GM19395 (cell line): Measurements from ENCODE around the gene SLC35C1.

Experiments
- ATAC-seq: cut with Tn5 transposase; IDR thresholded peaks from one replicate; pipeline ENCODE4 v1.9.1; 2021; ENCODE audit warnings: mild to moderate bottlenecking, moderate library complexity; ENCODE audit not compliant: unreplicated experiment

SLC35C1 gene

DNA sequence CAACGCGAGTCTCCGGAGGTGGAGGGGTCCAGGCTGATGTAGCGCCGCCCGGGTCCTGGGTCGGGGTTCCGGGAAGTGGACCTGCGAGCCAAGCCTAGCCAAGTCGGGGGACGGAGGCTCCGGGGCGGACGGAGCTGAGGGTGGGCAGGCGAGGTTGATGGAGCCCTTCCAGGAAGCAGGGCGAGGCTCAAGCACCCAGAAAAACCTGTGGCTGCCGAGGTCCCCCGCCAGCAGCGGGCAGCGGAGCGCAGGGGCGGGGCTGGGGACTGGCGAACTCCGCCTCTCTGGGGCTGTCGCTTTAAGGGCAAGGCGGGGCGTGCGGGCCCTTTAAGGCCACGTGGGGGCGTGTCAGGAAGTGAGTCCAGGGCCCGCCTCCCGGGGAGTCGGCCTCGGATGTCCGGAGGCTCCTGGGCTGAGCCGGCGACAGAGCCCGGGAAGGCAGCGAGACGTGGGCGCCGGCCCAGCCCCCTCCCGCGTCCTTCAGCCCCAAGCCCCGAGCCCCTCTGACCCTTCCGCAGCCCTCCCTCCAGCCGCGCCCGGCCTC lies at the start of gene SLC35C1:
TSS of gene SLC35C1 (plus strand) at position 389 of the 544 bp plus-strand sequence. CDS start 653 bp downstream, outside the sequence.
- ATAC-seq: peak; percentile 96

DNA sequence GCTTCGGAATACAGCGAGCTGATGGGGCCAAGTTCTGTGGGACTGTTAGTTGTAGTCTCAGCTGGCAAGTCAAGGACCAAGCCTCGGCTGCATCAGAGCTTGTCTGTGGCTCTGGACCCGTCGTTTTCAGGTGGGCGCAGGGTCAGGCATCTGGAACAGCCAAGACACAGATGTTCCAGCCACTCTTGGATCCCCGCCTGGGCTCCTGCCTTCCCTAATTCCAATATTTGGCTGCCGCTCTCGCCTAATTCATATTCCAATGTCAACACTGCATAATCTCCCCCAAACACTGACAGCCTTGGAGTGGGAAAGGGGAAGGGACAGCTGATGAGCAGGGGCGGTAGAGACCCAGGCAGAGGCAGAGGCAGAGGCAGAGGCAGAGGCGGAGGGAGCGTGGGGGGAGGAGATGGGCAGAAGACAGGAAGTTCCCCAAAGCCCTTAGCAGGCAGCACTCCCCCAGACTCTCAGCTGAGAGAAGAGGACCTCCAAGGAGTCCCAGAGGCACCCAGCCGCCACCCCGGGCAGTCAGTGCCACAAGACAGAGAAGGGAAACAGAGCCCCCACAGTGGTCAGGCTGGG lies 49.6 kb upstream of the SLC35C1 start:
- no peak for ATAC-seq

DNA sequence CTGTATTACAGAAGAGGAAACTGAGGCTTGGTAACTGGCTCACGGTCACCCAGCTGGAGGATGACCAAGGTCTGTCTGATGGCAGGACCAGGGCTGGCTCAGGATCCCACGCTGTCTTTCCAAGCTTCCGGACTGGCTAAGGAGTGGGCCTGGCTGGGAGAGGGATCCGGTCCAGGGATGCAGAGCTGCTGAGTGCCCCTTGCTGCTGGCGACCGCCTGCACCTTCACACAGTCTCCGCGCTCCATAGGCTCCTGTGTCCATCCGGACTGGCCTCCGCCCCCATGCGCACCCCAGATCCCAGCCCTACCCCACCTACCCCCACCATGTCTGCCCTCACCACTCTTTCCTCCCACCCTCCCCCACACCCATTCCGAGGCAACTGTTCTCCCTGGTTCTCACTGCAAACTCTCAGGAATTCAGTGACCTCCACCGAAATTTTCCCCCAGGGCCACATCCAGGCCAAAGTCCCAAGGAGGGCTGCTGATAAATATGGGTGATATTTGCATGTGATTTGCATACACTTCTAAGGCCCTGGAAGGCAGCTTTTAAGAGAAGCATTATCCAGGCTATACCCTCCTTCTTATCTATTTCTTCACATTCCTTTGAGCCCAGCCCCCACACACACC lies 48.5 kb upstream of the SLC35C1 start:
- no peak for ATAC-seq

DNA sequence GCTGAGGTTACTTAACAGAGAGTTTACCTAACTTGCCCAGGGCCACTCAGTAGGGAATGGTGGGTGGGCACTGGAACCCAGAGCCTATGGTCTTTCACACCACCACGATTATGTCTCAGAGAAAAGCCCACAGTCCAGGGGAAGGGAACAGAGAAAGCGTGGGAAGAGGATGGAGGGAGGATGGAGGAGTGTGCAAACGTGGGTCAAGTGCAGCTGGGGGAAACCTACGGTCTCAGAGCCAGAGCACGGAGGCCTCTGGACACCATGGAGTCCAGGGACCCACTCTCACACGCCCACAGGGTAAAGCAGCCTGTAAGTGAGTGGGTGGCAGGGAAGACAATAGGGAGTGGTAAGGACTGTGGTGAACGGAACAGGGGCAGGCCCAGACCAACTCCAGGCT lies 47.3 kb upstream of the SLC35C1 start:
- no peak for ATAC-seq

DNA sequence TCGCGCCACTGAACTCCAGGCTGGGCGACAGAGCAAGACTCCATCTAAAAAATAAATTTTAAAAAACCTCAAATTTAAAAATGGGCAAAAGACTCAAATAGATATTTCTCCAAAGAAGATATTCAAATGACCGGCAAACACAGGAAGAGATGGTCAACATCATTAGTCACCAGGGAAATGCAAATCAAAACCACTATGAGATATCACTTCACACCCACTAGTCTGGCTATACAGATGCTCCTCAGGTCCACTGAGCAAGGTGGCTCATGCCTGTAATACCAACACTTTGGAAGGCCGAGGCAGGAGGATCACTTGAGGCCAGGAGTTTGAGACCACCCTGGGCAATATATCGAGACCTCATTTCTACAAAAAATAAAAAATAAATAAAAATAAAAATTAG lies 43.3 kb upstream of the SLC35C1 start:
- no peak for ATAC-seq

DNA sequence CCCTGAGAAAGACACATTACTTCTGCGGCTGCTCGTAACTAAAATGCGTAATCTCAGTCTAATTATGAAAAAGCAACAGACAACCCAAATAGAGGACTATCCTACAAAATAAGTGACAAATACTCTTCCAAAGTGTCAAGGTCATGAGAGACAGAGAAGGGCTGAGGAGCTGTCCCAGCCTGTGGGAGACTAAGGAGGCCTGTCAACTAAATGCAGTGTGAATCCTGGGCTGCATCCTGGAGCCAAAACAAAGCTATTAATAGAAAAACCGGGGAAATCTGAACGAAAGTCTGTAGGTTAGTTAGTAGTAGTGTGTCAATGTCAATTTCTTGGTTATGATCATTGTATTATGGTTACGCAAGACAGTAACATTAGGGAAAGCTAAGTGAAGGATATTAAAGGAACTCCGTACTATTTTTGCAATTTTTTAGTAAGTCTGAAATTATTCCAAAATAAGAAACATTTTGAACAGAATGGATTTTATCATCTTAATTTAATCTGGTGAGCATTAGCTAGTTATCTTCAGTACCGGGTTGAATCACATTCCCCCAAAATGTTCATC lies 39.8 kb upstream of the SLC35C1 start:
- no peak for ATAC-seq

DNA sequence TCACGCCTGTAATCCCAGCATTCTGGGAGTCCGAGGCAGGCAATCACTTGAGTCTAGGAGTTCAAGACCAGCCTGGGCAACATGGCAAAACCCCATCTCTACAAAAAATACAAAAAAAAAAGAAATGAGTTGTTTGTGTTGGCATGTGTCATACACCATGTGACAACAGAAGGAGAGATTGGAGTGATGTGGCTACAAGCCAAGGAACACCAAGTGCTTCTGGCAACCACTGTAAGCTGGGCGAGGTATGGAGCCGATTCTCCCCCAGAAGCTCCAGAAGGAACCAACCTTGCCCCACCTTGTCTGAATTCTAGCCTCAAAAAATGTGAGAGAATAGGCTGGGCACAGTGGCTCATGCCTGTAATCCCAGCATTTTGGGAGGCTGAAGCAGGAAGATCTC lies 39.1 kb upstream of the SLC35C1 start:
- ATAC-seq: no peak

DNA sequence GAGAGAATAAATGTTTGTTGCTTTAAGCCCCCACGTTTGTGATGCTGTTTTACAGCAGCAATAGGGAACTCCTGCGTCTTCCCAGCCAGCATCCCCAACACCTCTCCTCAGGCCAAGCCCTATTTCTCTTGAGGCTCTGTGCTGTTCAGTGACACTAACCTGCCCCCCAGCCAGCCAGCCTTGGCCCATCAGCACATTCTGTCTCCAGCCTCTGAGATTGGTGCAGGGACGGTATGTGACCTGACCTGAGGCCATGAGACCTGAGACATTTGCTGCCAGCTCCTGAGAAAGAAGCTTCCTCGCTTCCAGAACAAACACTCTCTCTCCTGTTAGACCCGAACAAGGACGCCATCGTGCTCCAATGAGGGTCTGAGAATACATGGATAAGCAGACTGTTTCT lies 38.5 kb upstream of the SLC35C1 start:
- no peak for ATAC-seq

DNA sequence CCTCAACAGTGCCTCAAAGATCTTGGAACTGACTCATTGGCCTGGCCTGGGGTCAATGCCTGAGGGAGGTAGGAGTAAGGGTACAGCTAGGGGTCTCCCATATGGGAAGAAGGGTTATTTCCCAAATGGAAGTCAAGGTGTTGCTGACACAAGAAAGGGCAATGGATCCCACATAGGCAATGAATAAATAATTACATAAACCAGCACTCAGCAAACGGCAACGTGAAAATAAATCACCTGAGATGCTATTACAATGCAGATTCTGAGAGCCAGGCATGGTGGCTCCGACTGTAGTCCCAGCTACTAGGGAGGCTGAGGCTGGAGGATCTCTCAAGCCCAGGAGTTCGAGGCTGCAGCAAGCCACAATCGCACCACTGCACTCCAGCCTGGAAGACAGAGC lies 36.5 kb upstream of the SLC35C1 start:
- ATAC-seq: no peak

DNA sequence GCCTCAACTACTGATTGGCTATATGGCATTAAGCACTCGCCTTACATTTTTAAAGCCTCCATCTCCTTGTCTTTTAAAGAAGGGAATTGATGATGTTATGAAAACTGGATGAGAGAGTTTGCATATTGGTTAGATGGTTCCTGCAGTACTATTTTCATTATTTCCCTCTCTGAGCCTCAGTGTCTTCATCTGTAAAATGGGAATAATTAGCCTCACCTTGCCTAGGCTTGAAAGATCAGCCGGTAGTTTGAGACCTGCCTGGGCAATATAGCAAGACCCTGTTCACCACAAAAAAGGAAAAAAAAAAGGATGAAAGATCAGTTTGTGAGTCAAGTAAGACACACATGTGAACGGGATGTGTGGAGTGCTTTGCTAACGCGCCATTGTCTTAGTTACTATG lies 35.0 kb upstream of the SLC35C1 start:
- no peak for ATAC-seq

DNA sequence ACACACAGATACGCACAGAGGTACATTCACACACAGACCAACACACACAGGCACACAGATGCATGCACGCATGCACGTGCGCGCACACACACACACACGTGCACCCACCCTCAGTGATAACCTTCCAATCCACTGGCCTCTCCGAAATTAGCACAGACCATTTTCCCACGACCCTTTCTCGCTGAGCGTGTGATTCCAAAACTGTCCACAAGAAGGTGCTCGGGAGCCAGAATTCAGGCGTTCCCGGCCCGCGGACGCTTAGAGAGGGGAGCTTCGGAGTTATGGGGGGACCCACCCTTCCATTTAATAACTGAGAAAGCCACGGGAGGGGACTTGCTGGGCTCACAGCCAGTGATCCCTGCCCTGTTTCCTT lies 33.8 kb upstream of the SLC35C1 start:
- ATAC-seq: peak; percentile 47

DNA sequence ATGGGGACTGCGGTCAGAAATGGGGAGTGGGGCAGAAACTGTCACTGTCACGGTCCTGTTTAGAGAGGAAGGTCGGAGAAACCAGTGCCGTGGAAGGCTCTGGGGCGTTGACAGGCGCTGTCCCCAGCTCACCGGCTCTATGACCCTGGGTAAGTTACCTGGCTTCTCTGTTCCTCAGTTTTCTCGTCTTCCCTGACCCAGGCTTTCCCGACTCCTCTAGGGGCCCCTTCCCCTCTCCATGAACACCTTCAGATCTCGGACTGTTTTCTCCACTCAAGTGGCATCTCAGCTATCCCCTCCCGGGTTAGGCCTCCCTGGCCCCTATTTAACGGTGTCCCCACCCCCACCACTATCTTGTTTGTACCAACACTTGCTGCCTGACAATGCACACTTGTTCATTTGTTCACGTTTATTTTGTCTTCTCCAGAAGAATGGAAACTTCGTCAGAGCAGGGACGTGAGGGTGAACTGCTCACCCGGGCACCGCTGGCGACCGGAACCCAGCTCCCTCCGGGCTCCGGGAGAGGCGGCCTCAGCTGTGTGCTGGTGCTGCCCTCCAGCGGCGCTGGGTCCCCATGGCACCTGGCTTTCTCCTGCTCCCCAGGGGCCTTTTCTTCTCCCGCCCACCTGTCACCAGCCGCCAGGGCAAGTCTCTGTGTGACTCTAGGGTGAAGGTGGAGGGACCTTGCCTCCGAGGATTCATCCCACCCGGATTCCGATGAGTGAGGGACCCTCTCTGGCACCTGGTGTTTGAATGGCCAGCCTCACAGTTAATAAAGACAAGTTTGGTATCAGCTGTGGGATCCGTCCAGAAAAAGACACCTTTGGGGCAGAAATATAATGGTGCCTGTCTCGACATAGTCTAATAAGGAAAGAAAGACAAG lies 33.1 kb upstream of the SLC35C1 start:
- peak; percentile 91 for ATAC-seq

DNA sequence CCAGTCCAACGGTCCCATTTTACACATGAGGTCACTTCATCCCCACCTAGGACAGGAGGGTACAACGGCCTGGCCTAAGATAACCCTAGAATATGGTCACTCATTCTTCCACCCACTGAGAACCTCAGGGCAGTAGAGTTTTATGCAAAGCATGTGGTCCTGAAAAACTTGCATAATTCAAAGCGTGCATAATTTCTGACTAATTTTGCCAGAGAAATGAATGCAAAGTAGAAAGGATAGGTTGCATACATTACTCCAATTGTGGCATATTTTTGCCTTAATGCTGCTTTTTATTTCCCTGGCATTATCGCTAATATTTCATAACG lies 32.5 kb upstream of the SLC35C1 start:
- ATAC-seq: no peak

DNA sequence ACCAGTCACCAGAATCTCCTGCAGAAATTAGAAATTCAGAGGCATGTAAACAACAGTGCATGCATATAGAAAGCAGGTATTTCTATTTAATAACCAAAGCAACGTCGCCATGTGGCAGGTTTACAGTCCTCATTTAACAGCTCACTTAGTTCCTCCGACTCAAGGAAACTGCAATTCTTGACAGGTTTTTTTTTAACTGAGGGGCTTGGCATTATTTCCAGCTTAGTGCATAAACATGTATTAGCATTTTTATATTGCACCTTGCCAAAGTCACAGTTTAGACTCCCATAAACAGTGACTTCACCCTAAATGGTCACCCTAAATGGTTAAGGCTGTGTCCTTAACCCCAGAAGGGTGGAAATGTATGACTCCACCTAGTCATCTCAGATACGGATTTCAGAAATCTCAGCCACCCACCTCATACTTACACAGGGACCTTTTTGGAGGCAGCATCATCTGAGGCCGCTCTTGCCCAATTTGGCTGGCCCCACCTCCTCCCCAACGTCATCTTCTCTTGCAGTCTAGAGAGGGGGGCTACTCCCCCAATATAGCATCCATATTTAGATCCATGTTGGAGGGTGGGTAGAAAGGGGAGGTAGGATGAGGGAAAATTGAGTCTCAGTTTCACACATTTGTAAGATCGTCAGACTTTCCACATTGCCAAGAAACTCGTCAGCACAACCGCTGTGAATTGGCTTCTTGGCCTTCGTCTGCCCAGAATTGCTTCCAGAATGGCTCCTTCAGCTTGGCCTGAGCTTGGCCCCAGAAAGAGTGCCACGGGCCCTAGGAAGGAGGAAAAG lies 31.8 kb upstream of the SLC35C1 start:
- ATAC-seq: no peak

DNA sequence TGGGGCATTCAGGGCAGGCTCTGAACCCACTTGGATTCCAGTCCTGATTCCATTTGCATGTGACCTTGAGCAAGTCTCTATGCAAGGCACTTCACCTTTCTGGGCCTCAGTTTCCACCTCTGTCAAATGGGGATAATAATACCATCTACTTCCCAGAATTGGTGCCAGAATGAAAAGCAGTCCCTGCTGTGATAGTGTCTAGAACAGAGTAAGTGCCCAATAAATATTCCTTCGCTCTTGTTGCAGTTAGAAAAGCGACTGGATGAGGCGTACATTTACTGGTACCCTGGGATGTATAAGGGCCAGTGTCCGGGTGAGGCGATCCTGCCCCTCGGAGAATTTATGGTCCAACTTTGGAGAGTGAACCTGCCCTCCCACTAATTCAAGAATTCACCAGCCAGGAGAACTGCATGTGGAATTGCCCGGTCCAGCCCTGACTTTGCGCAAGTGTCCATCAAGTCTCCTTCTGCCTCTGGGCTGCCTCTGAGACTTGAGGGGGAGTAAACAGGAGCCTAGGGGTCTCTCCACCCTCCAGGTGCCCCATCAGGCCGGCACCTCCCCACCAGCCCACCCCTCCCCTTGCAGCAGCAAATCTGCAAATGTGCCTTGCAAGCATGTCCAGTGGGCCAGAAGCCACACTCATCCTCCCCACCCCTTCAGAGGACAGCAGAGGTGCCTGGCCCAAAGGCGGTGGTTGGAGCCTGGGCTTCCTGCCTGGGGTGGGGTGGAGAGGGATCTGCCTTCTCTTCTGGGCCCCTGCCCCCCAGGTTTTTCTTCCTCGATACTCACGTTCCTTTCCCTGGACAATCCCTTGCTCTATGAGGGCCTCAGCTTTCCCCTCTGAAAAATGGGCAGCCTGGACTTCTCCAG lies 30.9 kb upstream of the SLC35C1 start:
- no peak for ATAC-seq

DNA sequence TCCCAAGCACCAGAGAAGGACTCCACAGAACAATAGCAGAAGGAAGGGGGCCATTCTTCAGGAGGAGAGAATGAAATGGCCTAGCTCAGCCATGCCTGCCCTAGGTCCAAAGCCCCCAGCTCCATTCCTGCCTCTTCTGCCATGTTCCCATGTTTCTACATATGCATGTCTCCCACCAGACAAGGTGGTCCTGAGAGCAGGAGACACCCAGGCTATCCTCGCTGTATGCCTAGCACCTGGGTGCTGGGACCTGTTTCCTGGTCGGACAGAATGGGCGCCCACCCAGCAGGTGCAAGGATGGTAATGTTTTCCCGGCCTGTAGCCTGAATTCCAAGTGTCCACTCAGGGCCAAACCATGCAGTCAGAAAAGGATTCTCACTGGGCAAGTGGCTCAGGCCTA lies 30.2 kb upstream of the SLC35C1 start:
- ATAC-seq: no peak

DNA sequence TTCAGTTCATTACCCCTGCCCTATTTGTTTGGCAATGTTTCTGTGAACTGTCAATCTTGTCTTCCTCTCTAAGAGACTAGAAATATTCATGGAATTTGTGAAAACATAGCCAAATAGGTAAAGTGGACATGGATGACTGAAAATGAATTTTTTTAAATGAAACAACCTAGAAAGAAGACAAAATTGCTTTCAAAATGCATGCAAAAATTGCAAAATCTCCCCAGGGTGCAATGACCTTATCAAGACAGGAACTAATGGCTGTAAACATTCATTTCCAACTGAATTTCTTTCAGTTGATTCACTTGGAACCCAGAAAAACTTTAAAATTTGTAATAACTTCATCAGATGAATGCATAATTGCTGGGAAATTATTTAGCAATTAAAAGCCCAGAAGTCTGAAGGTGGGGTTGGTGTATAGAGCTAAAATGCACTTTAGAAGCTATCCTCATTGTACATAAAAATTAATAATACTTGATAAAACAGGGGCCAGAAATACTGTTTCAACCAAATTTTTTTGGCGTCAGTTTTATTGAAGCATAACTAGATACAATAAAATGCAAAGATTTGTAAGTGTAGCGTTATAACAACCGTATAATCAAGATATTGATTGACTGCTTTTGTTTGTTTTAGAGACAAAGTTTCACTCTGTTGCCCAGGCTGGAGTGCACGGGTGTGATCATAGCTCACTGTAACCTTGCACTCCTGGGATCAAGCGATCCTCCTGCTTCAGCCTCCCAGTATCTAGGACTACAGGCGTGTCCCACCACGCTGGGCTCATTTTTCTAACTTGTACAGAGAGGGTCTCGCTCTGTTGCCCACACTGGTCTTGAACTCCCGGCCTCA lies 27.6 kb upstream of the SLC35C1 start:
- no peak for ATAC-seq

DNA sequence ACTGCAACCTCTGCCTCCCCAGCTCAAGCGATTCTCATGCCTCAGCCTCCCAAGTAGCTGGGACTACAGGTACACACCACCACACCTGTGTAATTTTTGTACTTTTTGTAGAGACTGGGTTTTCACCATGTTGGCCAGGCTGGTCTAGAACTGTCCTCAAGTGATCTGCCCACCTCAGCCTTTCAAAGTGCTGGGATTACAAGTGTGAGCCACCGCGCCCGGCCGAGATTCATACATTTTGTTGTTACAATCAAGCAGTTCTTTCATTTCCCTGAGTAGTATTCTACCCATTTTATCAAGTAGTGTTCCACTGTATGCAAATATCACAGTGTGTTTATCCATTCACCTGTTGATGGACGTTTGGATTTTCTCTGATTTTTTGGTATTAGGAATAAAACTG lies 26.6 kb upstream of the SLC35C1 start:
- ATAC-seq: no peak

DNA sequence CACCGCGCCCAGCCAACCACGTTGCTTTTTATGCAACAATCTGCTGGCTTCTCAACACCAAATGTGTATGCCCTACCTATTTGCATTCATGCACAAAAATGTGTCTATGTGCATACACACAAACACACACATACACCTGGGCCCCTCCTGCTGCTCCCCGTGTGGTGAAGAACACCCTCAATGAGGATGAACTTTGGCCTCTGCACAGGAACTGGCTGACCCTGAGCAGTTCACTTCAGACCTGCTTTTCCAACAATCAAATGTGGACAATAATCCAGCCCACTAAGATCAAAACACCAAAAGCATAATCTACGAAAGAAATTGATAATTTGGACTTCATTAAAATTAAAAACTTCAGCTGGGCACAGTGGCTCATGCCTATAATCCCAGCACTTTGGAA lies 25.3 kb upstream of the SLC35C1 start:
- no peak for ATAC-seq
